Sciatic nerve (tissue), 2 donors: ENCODE measurements around the gene DDX28. TPM values are rescaled to one million over a fixed set of nuclear protein-coding genes. Genes with fewer than 3 reads are reported as not detected.
"Not testable (repeated sequence)": the region's sequence is repeated elsewhere in the genome, so short reads cannot be mapped to it uniquely, and the experiment has no call there.

Experiments
- ATAC-seq: fragments of 200-7000 bp; cut with Tn5 transposase; one replicate; pipeline ENCODE4 v1.9.1; 2020; ENCODE audit warnings: mild to moderate bottlenecking, moderate library complexity
- DNase-seq: peaks from one replicate; pipeline ENCODE4 v3.0.0-alpha.2; 2020; ENCODE audit warnings: low spot score
- intact Hi-C: fragments of 100-400 bp; cut with DNase I; formaldehyde crosslinking; loops from one replicate; pipeline ENCODE4 v1.14.2; 2022
- total RNA-seq: library from RNA; stranded (reverse); fragmentation: NEBNext Ultra II Directional; extraction: Animal tissue kit (Norgen Biotek cat#: 25700); gene quantifications from one replicate; pipeline ENCODE4 v1.2.1, GENCODE V29; 2021
- donor health status: DM: no; HTN: no; CAD: no.
- donor health status: DM: no; HTN: no; CAD: no.

DDX28 gene
- total RNA-seq, 1 donor from 2014 or later: 6.3 TPM

GRCh38 chr16:68041783-68042182 is 18.8 kb upstream of the DDX28 start:
- intact Hi-C loops: loop anchor here (5.0 kb wide), 1 partner anchor 214 kb away; no protein-coding TSS in a partner anchor
- ATAC-seq (no peak), DNase-seq (no peak)

GRCh38 chr16:68040506-68041288 is 17.7 kb upstream of the DDX28 start:
- intact Hi-C loops: loop anchor here (5.0 kb wide), 1 partner anchor 213 kb away; no protein-coding TSS in a partner anchor
- DNase-seq: peak; percentile 90
- peak; percentile 91 for ATAC-seq

- DNase-seq (no peak), ATAC-seq (no peak)
- intact Hi-C loops: no loop called here
These were observed 15.0 kb upstream of the DDX28 start for GRCh38 chr16:68037841-68038597.

DNA sequence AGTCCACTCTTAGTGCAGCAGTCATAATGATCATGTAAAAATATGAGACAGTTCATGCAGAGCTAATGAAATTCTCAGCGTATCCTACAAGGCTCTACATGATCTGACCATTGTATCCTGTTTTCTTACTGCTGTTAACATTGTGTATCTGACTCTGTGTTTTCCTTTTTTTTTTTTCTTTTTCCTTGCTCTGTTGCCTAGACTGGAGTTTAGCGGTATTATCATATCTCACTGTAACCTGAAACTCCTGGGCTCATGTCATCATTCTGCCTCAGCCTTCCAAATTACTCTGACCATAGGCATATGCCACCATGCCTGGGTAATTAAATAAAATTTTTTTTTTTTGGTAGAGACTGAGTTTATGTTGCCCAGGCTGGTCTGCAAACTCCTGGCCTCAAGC is 12.2 kb upstream of the DDX28 start:
- ATAC-seq: no peak
- DNase-seq: no peak
- intact Hi-C loops: no loop called here

GRCh38 chr16:68033101-68033500 is 10.1 kb upstream of the DDX28 start:
- no peak for DNase-seq
- intact Hi-C loops: no loop called here

DNA sequence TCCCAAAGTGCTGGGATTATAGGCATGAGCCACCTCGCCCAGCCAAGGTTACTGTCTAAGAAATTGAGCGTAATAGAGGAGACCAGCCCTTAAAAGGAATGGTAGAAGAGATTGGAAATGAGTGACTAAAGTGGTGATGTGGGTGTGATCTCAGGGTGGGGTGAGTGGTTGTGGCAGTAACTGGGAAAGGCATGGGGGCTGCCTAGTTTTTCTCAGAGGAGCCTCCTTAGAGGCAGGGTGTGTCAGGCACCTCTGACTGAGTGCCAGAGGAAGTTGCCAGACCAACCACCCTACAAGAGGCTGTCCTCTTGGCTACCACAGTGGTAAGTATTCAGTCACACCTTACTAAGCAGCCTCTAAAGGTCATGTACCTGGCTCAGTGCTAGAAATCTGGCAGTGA is 8.9 kb upstream of the DDX28 start:
- DNase-seq (no peak), ATAC-seq (no peak)
- intact Hi-C loops: no loop called here

More at GRCh38 chr16:68033101-68033500, 10.1 kb upstream of the DDX28 start:
- no peak for ATAC-seq

- DNase-seq, intact Hi-C loops: not testable (repeated sequence)
- ATAC-seq: peak; percentile 30
These were observed 7.1 kb upstream of the DDX28 start for GRCh38 chr16:68030108-68030507.

DNA sequence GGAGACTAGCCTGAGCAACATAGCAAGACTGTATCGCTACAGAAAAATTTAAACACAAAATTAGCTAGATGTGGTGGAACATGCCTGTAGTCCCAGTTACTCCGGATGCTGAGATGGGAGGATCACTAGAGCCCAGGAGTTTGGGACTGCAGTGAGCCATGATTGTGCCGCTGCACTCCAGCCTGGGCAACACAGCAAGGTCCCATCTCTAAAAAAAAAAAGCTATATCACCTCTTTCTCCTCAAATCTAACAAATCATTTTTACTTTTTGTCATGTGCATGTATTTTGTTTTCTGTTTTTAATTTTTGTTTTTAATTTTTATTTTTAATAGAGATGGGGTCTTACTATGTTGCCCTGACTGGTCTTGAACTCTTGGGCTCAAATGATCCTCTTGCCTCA is 6.0 kb upstream of the DDX28 start:
- DNase-seq: no peak
- intact Hi-C loops: no loop called here
- no peak for ATAC-seq

GRCh38 chr16:68022278-68022727 is 729 bp downstream of the DDX28 start:
- DNase-seq: no peak

GRCh38 chr16:68021490-68021889 is 1.5 kb downstream of the DDX28 start:
- intact Hi-C loops: no loop called here
- no peak for ATAC-seq
- DNase-seq: no peak

More at GRCh38 chr16:68022278-68022727, 729 bp downstream of the DDX28 start:
- intact Hi-C loops: no loop called here
- ATAC-seq: peak; percentile 7

- DNase-seq (no peak), ATAC-seq (no peak)
- intact Hi-C loops: no loop called here
These were observed 3.8 kb downstream of the DDX28 start for GRCh38 chr16:68019167-68019680.

GRCh38 chr16:68015681-68016080 is 7.4 kb downstream of the DDX28 start, which contains the start of gene DPEP2NB:
Gene DPEP2NB (minus strand): TSS chr16:68015911. CDS start chr16:68015770, 141 bp downstream.
- DNase-seq (no peak), ATAC-seq (no peak)
- intact Hi-C loops: no loop called here

- intact Hi-C loops: no loop called here
- ATAC-seq: no peak
- no peak for DNase-seq
These were observed 9.6 kb downstream of the DDX28 start for GRCh38 chr16:68013440-68013839.

- DNase-seq, ATAC-seq, intact Hi-C loops: not testable (repeated sequence)
These were observed 13.2 kb downstream of the DDX28 start for GRCh38 chr16:68009872-68010271.

DNA sequence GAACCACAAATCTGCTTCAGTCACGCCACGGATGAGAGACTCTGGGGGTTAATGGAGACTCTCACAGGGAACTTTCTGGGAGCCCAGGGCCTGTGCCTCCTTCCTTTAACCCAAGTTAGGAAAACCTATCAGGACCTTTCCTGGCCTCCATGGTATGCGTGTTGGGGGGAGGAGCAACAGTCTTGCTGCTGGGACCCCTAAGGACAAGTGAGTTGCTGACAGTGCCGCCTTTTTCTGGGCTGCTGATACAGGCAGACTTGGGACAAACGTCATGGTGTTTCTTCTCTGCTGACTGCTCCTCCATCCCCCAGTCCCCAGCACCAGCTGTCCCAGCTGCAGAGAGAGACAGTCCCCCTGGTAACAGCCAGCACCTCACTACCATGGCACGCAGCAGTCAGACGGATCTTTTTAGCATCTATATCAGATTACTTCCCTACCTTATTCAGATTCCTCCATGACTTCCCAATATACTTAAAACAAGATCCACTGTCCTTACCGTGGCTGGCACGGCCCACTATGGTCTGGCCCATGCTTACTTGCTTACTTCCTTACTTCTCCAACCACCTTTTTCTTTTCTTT is 13.8 kb downstream of the DDX28 start:
- intact Hi-C loops: no loop called here
- no peak for ATAC-seq
- DNase-seq: no peak

- ATAC-seq (peak; percentile 84), DNase-seq (no peak)
- intact Hi-C loops: no loop called here
These were observed 17.2 kb downstream of the DDX28 start for GRCh38 chr16:68005786-68006286.

GRCh38 chr16:68005211-68005610 is 17.8 kb downstream of the DDX28 start:
- no peak for ATAC-seq
- intact Hi-C loops: no loop called here
- DNase-seq: no peak

- DNase-seq (no peak), ATAC-seq (no peak)
- intact Hi-C loops: no loop called here
These were observed 20.0 kb downstream of the DDX28 start for GRCh38 chr16:68003031-68003430.

GRCh38 chr16:68000450-68000849 is 22.6 kb downstream of the DDX28 start:
- peak; percentile 52 for ATAC-seq
- DNase-seq: no peak

More at GRCh38 chr16:68000450-68000849, 22.6 kb downstream of the DDX28 start:
- intact Hi-C loops: no loop called here
